GM06990 (cell line): ENCODE measurements around the gene ATL1.
A peak's percentile ranks its signal among the peaks of the same experiment; 100 is the strongest.
"Not testable (repeated sequence)": the region's sequence is repeated elsewhere in the genome, so short reads cannot be mapped to it uniquely, and the experiment has no call there.

Source experiments
- DNase-seq: peaks from one replicate; pipeline ENCODE4 v3.0.0-alpha.2; 2011; ENCODE audit not compliant: insufficient read length; ENCODE audit errors: extremely low read depth
- H3K27me3 ChIP-seq: replicated peaks from 2 replicates; pipeline ENCODE4 v1.6.0; 2011; ENCODE audit warnings: low read length; ENCODE audit not compliant: control insufficient read depth, insufficient read depth
- H3K36me3 ChIP-seq: 2 replicates; pipeline ENCODE4 v1.5.1; 2011; ENCODE audit warnings: low read length; ENCODE audit not compliant: control insufficient read depth, insufficient read depth
- H3K4me3 ChIP-seq: replicated peaks from 2 replicates; pipeline ENCODE4 v1.5.1; 2011; ENCODE audit warnings: low read depth, mild to moderate bottlenecking, control low read depth, low read length
- CTCF ChIP-seq: IDR thresholded peaks from 2 replicates; pipeline ENCODE4 v1.5.1; 2011; ENCODE audit warnings: low read length, control low read depth, mild to moderate bottlenecking, inconsistent platforms; ENCODE audit not compliant: insufficient read depth, poor library complexity, severe bottlenecking

ATL1 gene

GRCh38 chr14:50541159-50541567, 18.8 kb upstream of the ATL1 start:
- no peak for DNase-seq
- Histone ChIP-seq H3K4me3 (no peak overlapping the region), H3K27me3 (no peaks in the 10 kb centered on the region), H3K36me3 (no peaks in the 10 kb centered on the region)
- TF ChIP-seq CTCF, result no peak

GRCh38 chr14:50542941-50543418, 17.0 kb upstream of the ATL1 start:
- no peak overlapping the region for H3K4me3 ChIP-seq
- DNase-seq, result no peak
- TF ChIP-seq CTCF, result peak; percentile 67
- H3K27me3 ChIP-seq, result no peaks in the 10 kb centered on the region
- H3K36me3 ChIP-seq, result no peaks in the 10 kb centered on the region

GRCh38 chr14:50544911-50545310, 15.0 kb upstream of the ATL1 start:
- H3K36me3 ChIP-seq, result no peaks in the 10 kb centered on the region
- DNase-seq, result no peak
- no peaks in the 10 kb centered on the region for H3K27me3 ChIP-seq
- no peak overlapping the region for H3K4me3 ChIP-seq
- TF ChIP-seq CTCF, result no peak

GRCh38 chr14:50545618-50546017, 14.3 kb upstream of the ATL1 start:
- no peak for DNase-seq
- no peak for TF ChIP-seq CTCF
- Histone ChIP-seq H3K4me3 (no peak overlapping the region), H3K27me3 (no peaks in the 10 kb centered on the region), H3K36me3 (no peaks in the 10 kb centered on the region)

- no peak overlapping the region for H3K4me3 ChIP-seq
- TF ChIP-seq CTCF, result no peak
- H3K36me3 ChIP-seq, result no peaks in the 10 kb centered on the region
- H3K27me3 ChIP-seq, result no peaks in the 10 kb centered on the region
- no peak for DNase-seq
Measured at GRCh38 chr14:50550294-50550693, 9.7 kb upstream of the ATL1 start.

GRCh38 chr14:50551877-50552276, 8.1 kb upstream of the ATL1 start:
- no peak for DNase-seq
- Histone ChIP-seq H3K36me3 (no peaks in the 10 kb centered on the region), H3K4me3 (no peak overlapping the region), H3K27me3 (no peaks in the 10 kb centered on the region)
- TF ChIP-seq CTCF, result no peak

GRCh38 chr14:50552796-50553195, 7.1 kb upstream of the ATL1 start:
- not testable (repeated sequence) for H3K36me3 ChIP-seq, DNase-seq, H3K27me3 ChIP-seq, H3K4me3 ChIP-seq
